WTC11 (cell line): Measurements from ENCODE around the gene AP1G1. TPM values are rescaled to one million over a fixed set of nuclear protein-coding genes. Genes with fewer than 3 reads are reported as not detected.

ENCODE experiments used
- ATAC-seq: fragments of 200-7000 bp; cut with Tn5 transposase; 2 replicates; pipeline ENCODE4 v1.10.0; 2021; ENCODE audit warnings: mild to moderate bottlenecking, moderate library complexity
- CTCF ChIA-PET: fragments of 300-600 bp; sonication (Branson Sonifier 250); formaldehyde crosslinking; loops from one replicate; lab custom pipeline; 2021; ENCODE audit warnings: antibody characterized with exemption; lab: Charles Lee
- POLR2A ChIA-PET: fragments of 350-600 bp; sonication (Branson Sonifier 250); formaldehyde crosslinking; loops from one replicate; lab custom pipeline; 2021; ENCODE audit warnings: antibody characterized with exemption; lab: Charles Lee
- DNase-seq: peaks from one replicate; pipeline ENCODE4 v3.0.0; 2021; ENCODE audit warnings: low spot score
- H3K27ac Mint-ChIP-seq: 2 replicates; pipeline ENCODE4 v1.8.0; 2021; ENCODE audit warnings: mixed read lengths
- H3K27me3 Mint-ChIP-seq: 2 replicates; pipeline ENCODE4 v1.8.0; 2021; ENCODE audit warnings: low read depth, mild to moderate bottlenecking, moderate library complexity, mixed read lengths
- H3K36me3 Mint-ChIP-seq: 2 replicates; pipeline ENCODE4 v1.8.0; 2021; ENCODE audit warnings: mixed read lengths
- H3K4me1 Mint-ChIP-seq: 2 replicates; pipeline ENCODE4 v1.8.0; 2022; ENCODE audit warnings: mixed read lengths
- H3K4me3 Mint-ChIP-seq: 2 replicates; pipeline ENCODE4 v1.8.0; 2021; ENCODE audit warnings: mild to moderate bottlenecking, moderate library complexity, mixed read lengths
- H3K9me3 Mint-ChIP-seq: 2 replicates; pipeline ENCODE4 v1.8.0; 2021; ENCODE audit warnings: mixed read lengths
- FOXK1 ChIP-seq: sonication (generic); formaldehyde crosslinking; IDR thresholded peaks from 2 replicates; pipeline ENCODE4 v1.8.0; 2022; ENCODE audit warnings: mild to moderate bottlenecking, moderate library complexity, missing genetic modification reagents
- NFATC4 ChIP-seq: fragments of 250-450 bp; sonication (Bioruptor Pico); IDR thresholded peaks from 2 replicates; pipeline ENCODE4 v1.9.0; 2021; ENCODE audit warnings: mild to moderate bottlenecking
- NFYB ChIP-seq: sonication (generic); formaldehyde crosslinking; conservative IDR thresholded peaks from 2 replicates; pipeline ENCODE4 v1.8.0; 2022; ENCODE audit warnings: low read depth, missing genetic modification reagents
- SMAD4 ChIP-seq: sonication (generic); formaldehyde crosslinking; IDR thresholded peaks from 2 replicates; pipeline ENCODE4 v1.8.0; 2022; ENCODE audit warnings: mild to moderate bottlenecking, missing genetic modification reagents
- total RNA-seq: library from RNA; stranded (reverse); gene quantifications from 3 replicates; pipeline ENCODE4 v1.2.3, GENCODE V29; 2021
- TF ChIP-seq, protein P1 (sequence below): fragments of 250-450 bp; sonication (Bioruptor Pico); conservative IDR thresholded peaks from 2 replicates; pipeline ENCODE4 v1.9.0; 2021; ENCODE audit warnings: mild to moderate bottlenecking
- TF ChIP-seq, protein P2 (sequence below): fragments of 250-450 bp; sonication (Bioruptor Pico); IDR thresholded peaks from 2 replicates; pipeline ENCODE4 v1.9.0; 2021; ENCODE audit warnings: moderate library complexity, mild to moderate bottlenecking, inconsistent platforms, borderline replicate concordance
- TF ChIP-seq, protein P3 (sequence below): sonication (generic); formaldehyde crosslinking; IDR thresholded peaks from 2 replicates; pipeline ENCODE4 v1.8.0; 2022; ENCODE audit warnings: mild to moderate bottlenecking, missing genetic modification reagents
- TF ChIP-seq, protein P4 (sequence below): fragments of 250-450 bp; sonication (Bioruptor Pico); IDR thresholded peaks from 2 replicates; pipeline ENCODE4 v1.9.0; 2021; ENCODE audit warnings: mild to moderate bottlenecking
- TF ChIP-seq, protein P5 (sequence below): sonication (generic); formaldehyde crosslinking; IDR thresholded peaks from 2 replicates; pipeline ENCODE4 v1.8.1; 2022; ENCODE audit warnings: low read depth, mild to moderate bottlenecking, moderate library complexity, missing genetic modification reagents, borderline replicate concordance
- TF ChIP-seq, protein P6 (sequence below): fragments of 250-450 bp; sonication (Bioruptor Pico); IDR thresholded peaks from 2 replicates; pipeline ENCODE4 v1.9.0; 2021; ENCODE audit warnings: mild to moderate bottlenecking, borderline replicate concordance
- TF ChIP-seq, protein P7 (sequence below): fragments of 250-450 bp; sonication (Bioruptor Pico); IDR thresholded peaks from 2 replicates; pipeline ENCODE4 v1.9.0; 2021; ENCODE audit warnings: mild to moderate bottlenecking

The AP1G1 gene
- total RNA-seq, 1 experiment from 2014 or later = 72.4 TPM

DNA sequence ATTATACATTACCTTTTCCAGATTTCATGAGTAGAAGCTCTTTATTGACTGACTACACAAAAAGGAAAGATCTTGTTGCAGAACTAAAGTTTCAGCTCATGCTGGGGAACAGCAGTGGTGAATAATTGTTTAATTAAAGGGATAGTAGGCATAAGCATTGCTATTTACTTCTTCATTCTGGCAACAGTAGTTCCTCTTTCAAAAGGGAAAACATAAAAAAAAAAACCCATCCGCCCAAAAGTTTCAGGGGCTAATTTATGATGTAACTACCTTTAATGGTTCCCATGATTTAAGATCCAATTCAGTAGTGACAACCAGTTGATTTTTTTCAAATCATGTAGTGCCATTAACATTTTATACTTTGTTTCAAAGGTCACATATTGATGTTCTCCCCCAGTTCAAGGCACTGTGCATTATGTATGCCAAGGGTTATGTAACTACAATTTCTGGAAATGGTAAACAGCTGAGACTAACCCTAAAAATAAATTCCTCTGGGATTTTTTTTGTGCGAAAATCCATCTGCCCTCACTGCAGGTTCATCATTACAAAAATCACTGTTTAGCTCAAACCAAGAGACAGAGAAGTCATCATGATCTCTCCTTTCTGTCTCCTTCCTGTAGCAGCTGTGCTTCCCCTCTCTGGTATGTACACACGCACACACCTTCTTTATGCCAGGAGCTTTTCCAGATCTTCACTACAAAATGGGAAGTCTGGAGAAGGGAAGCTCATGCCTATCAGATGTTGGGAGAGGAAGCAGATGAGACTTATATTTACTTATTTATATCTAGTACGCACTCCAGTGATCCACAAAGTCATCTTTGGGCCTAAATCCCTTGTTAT is 81.9 kb downstream of the AP1G1 start (continued):
- TF ChIP-seq, protein P1, sequence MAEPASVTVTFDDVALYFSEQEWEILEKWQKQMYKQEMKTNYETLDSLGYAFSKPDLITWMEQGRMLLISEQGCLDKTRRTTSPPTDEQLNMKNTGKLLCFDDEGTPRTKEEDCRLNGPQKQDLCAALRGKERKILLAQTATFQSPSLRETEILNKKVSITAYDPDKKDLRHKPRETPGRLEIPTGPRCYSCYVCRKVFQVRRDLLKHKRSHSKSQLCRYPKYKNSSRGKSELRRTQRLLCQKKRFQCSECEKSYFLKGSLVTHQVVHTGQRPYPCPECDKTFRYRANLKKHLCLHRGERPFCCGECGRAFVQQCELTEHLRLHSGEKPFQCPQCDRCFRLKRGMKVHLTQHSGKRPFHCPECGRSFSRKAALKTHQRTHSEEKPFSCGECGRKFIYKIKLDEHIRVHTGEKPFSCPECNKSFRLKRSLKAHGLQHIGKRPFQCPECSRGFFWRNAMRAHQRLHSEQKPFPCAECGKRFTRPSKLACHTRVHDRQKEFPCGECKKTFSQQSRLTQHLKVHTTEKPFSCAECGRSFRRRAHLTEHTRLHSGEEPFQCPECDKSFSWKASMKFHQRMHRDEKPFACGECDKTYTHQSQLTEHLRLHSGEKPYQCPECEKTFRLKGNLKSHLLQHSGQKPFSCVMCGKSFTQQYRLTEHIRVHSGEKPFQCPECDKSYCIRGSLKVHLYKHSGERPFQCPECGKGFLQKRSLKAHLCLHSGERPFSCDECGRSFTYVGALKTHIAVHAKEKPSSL (CRISPR knock-in tag) = no peak

DNA sequence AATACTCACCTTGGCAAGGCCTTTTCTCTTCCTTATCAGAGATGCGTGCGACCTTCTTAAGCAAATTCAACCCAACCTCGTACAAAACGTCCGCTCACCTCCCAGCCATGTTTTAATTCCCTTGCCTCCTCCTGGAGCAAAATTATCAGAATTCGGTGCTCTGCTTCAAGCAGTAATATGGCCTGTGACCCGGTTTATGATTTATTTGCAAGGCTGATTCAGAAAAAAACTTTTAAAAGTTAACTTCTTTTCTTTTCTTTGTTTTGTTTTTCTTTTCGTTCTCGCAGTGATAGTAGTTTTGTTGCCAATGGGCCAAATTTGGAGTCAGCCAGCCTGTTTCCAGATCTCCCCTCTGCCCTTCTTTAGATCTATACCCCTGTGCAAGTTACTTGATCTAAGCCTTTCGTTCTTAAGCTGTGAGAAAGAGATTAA is 84.3 kb downstream of the AP1G1 start, which contains the start of gene PHLPP2:
Gene PHLPP2, minus strand, starts transcription at position 382 of the 432 bp plus-strand sequence. CDS start 9,906 bp downstream, outside the sequence.
- CTCF ChIA-PET = no interaction called here
- Mint-ChIP-seq H3K4me1 (peaks cover 31% of the 10 kb centered on the region), H3K36me3 (peaks cover 6% of the 10 kb centered on the region; the same call in 1 of the 2 replicates), H3K9me3 (no peaks in the 10 kb centered on the region), H3K27me3 (peaks cover 18% of the 10 kb centered on the region), H3K4me3 (peak within 1 kb of the TSS; percentile 80)
- POLR2A ChIA-PET = interaction anchor here (0.6 to 2.3 kb wide), 2 partner anchors 12 to 90 kb away, joined by 3 to 5 read pairs; no protein-coding TSS in a partner anchor
- no peak for ATAC-seq
- TF ChIP-seq, protein P2, sequence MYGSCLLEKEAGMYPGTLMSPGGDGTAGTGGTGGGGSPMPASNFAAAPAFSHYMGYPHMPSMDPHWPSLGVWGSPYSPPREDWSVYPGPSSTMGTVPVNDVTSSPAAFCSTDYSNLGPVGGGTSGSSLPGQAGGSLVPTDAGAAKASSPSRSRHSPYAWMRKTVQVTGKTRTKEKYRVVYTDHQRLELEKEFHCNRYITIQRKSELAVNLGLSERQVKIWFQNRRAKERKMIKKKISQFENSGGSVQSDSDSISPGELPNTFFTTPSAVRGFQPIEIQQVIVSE (CRISPR knock-in tag) = no peak
- TF ChIP-seq, protein P3, sequence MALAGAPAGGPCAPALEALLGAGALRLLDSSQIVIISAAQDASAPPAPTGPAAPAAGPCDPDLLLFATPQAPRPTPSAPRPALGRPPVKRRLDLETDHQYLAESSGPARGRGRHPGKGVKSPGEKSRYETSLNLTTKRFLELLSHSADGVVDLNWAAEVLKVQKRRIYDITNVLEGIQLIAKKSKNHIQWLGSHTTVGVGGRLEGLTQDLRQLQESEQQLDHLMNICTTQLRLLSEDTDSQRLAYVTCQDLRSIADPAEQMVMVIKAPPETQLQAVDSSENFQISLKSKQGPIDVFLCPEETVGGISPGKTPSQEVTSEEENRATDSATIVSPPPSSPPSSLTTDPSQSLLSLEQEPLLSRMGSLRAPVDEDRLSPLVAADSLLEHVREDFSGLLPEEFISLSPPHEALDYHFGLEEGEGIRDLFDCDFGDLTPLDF (CRISPR knock-in tag) = no peak
- TF ChIP-seq NFATC4 (no peak), FOXK1 (CRISPR knock-in tag) (no peak), SMAD4 (no peak), NFYB (CRISPR knock-in tag) (no peak)
- TF ChIP-seq, protein P4, sequence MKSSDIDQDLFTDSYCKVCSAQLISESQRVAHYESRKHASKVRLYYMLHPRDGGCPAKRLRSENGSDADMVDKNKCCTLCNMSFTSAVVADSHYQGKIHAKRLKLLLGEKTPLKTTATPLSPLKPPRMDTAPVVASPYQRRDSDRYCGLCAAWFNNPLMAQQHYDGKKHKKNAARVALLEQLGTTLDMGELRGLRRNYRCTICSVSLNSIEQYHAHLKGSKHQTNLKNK = no peak
- TF ChIP-seq, protein P5, sequence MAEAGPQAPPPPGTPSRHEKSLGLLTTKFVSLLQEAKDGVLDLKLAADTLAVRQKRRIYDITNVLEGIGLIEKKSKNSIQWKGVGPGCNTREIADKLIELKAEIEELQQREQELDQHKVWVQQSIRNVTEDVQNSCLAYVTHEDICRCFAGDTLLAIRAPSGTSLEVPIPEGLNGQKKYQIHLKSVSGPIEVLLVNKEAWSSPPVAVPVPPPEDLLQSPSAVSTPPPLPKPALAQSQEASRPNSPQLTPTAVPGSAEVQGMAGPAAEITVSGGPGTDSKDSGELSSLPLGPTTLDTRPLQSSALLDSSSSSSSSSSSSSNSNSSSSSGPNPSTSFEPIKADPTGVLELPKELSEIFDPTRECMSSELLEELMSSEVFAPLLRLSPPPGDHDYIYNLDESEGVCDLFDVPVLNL = no peak
- TF ChIP-seq, protein P6, sequence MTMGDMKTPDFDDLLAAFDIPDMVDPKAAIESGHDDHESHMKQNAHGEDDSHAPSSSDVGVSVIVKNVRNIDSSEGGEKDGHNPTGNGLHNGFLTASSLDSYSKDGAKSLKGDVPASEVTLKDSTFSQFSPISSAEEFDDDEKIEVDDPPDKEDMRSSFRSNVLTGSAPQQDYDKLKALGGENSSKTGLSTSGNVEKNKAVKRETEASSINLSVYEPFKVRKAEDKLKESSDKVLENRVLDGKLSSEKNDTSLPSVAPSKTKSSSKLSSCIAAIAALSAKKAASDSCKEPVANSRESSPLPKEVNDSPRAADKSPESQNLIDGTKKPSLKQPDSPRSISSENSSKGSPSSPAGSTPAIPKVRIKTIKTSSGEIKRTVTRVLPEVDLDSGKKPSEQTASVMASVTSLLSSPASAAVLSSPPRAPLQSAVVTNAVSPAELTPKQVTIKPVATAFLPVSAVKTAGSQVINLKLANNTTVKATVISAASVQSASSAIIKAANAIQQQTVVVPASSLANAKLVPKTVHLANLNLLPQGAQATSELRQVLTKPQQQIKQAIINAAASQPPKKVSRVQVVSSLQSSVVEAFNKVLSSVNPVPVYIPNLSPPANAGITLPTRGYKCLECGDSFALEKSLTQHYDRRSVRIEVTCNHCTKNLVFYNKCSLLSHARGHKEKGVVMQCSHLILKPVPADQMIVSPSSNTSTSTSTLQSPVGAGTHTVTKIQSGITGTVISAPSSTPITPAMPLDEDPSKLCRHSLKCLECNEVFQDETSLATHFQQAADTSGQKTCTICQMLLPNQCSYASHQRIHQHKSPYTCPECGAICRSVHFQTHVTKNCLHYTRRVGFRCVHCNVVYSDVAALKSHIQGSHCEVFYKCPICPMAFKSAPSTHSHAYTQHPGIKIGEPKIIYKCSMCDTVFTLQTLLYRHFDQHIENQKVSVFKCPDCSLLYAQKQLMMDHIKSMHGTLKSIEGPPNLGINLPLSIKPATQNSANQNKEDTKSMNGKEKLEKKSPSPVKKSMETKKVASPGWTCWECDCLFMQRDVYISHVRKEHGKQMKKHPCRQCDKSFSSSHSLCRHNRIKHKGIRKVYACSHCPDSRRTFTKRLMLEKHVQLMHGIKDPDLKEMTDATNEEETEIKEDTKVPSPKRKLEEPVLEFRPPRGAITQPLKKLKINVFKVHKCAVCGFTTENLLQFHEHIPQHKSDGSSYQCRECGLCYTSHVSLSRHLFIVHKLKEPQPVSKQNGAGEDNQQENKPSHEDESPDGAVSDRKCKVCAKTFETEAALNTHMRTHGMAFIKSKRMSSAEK (CRISPR knock-in tag) = no peak
- TF ChIP-seq, protein P7, sequence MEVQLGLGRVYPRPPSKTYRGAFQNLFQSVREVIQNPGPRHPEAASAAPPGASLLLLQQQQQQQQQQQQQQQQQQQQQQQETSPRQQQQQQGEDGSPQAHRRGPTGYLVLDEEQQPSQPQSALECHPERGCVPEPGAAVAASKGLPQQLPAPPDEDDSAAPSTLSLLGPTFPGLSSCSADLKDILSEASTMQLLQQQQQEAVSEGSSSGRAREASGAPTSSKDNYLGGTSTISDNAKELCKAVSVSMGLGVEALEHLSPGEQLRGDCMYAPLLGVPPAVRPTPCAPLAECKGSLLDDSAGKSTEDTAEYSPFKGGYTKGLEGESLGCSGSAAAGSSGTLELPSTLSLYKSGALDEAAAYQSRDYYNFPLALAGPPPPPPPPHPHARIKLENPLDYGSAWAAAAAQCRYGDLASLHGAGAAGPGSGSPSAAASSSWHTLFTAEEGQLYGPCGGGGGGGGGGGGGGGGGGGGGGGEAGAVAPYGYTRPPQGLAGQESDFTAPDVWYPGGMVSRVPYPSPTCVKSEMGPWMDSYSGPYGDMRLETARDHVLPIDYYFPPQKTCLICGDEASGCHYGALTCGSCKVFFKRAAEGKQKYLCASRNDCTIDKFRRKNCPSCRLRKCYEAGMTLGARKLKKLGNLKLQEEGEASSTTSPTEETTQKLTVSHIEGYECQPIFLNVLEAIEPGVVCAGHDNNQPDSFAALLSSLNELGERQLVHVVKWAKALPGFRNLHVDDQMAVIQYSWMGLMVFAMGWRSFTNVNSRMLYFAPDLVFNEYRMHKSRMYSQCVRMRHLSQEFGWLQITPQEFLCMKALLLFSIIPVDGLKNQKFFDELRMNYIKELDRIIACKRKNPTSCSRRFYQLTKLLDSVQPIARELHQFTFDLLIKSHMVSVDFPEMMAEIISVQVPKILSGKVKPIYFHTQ (CRISPR knock-in tag) = no peak
- TF ChIP-seq, all 79 proteins: peak for 0
- no peak within 1 kb of the TSS; the same call in 1 of the 2 replicates for H3K27ac Mint-ChIP-seq
- no peak for DNase-seq
